ENCODE measurements around the gene NR2C2AP.
A peak's percentile ranks its signal among the peaks of the same experiment; 100 is the strongest.

The NR2C2AP gene

DNA sequence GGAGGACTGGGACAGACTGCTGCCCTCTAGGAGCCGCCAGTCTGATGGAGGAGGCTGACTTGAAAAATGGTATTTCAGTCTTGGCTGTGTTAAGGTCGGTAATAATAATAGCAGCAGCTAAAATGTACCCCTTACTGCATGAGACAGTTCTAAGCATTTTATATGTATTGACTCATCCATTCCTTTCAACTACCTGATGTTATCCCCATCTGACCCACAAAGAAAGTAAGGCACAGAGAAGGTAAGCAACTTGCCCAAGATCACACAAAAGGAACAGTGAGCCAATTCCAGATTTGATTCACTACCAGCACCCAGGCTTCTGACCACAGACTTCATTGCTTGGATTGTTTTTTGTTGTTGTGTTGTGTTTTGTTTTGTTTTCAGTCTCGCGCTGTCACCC is 12.6 kb upstream of the NR2C2AP start:
- DNase-seq (ENCODE audit: low read depth in 1 of 2, low spot score in 1 of 2) = no peak

- no peak for DNase-seq (ENCODE audit: low read depth in 1 of 2, low spot score in 1 of 2)
These were observed 11.7 kb upstream of the NR2C2AP start for GRCh38 chr19:19214892-19215291.

DNA sequence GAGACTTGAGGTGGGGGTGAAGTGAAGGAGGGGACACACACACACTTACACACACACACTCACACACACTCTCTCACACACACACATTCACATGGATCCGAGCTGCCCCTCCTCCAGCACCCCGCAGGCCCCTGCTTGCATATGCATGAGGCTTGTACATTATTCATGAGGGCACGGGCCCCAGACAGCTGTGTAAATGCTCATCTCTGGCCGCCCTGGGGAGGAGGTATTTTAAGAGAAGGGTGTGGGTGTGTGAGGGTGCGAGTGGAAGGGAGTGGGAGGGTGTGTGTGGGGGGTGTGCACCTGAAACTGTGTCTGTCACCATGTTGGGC is 10.9 kb upstream of the NR2C2AP start:
- no peak for DNase-seq (ENCODE audit: low read depth in 1 of 2, low spot score in 1 of 2)

- DNase-seq (ENCODE audit: low read depth in 1 of 2, low spot score in 1 of 2) = no peak
These were observed 10.4 kb upstream of the NR2C2AP start for GRCh38 chr19:19213426-19214158.

- DNase-seq (ENCODE audit: low read depth in 1 of 2, low spot score in 1 of 2) = no peak
These were observed 9.7 kb upstream of the NR2C2AP start for GRCh38 chr19:19212916-19213315.

- DNase-seq (ENCODE audit: low read depth in 1 of 2, low spot score in 1 of 2) = no peak
These were observed 8.5 kb upstream of the NR2C2AP start, which contains the start of gene NCAN for GRCh38 chr19:19211499-19212420. Gene NCAN, plus strand, starts transcription at chr19:19211958. Its CDS starts 4,996 bp downstream, at chr19:19216954.

GRCh38 chr19:19209372-19209771 is 6.2 kb upstream of the NR2C2AP start:
- no peak for DNase-seq (ENCODE audit: low read depth in 1 of 2, low spot score in 1 of 2)

GRCh38 chr19:19207637-19208572 is 4.7 kb upstream of the NR2C2AP start:
- DNase-seq (ENCODE audit: low read depth in 1 of 2, low spot score in 1 of 2) = no peak

- no peak for DNase-seq (ENCODE audit: low read depth in 1 of 2, low spot score in 1 of 2)
These were observed 3.7 kb upstream of the NR2C2AP start for GRCh38 chr19:19206938-19207337.

- DNase-seq (ENCODE audit: low read depth in 1 of 2, low spot score in 1 of 2) = no peak
These were observed 2.5 kb upstream of the NR2C2AP start for GRCh38 chr19:19205416-19206410.

DNA sequence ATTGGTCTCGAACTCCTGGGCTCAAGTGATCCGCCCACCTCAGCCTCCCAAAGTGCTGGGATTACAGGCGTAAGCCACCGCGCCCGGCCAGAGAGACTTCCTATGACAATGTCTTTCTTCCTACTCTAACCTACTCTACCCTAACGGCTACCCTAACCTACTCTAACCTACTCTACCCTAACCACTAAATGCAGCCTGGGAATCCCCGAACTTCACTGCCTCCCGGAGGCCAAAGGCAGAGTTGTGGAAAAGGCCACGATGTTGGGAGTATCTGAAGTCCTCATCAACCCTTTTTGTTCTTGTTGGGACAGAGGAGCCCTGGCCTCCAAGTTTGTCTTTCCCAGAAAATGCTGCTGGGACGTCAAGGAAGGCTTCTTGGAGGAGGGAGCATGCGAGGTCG is 967 bp upstream of the NR2C2AP start:
- DNase-seq (ENCODE audit: low read depth in 1 of 2, low spot score in 1 of 2) = no peak

- DNase-seq (ENCODE audit: low read depth in 1 of 2, low spot score in 1 of 2) = no peak
These were observed 555 bp downstream of the NR2C2AP start for GRCh38 chr19:19202707-19203011.

GRCh38 chr19:19201697-19202630 is 1.2 kb downstream of the NR2C2AP start:
- no peak for DNase-seq (ENCODE audit: low read depth in 1 of 2, low spot score in 1 of 2)

- DNase-seq (ENCODE audit: low read depth in 1 of 2, low spot score in 1 of 2) = no peak
These were observed 9.3 kb downstream of the NR2C2AP start for GRCh38 chr19:19193926-19194325.

- DNase-seq (ENCODE audit: low read depth in 1 of 2, low spot score in 1 of 2) = no peak
These were observed 10.2 kb downstream of the NR2C2AP start for GRCh38 chr19:19192910-19193423.

DNA sequence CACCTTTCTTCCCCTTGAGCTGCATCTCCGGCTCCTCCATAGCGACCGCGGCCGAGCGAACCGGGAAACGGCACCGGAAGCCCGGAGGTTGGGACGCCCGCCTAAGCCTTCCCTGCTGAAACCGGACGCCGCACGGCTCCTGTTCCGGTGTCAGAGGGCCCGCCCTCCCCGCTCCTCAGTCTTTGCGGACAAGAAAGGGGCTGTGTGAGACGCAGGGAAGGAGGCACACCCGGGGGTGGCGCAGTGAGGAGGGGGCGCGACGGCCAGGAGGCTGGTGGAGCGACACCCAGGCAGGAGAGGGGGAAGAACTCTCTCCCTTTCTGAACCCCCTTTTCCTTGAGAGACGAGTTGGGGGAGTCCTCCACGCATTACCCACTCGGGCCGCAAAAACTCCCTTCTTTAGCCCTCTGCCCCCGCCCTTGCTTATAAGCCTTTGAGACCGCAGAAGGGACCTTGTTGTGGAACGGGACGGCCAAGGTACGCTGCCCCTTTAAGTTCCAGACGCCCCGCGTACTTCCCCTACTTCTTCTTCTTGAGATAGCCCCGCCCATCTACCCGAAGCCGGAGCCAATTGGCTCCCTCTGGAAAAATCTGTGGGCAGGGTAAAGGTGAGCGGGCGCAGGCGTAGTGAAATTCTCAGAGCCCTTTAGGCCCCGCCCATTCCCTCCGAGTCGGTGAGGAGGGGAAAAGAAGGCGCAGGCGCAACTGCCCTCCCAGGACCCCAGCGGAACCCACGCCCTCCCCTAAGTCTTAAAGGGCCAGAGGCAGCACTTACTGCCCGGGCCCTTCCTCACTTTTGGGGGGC is 10.9 kb downstream of the NR2C2AP start, which contains the start of the genes BORCS8 and RFXANK:
BORCS8 (minus strand) TSS at position 75 of the 805 bp plus-strand sequence; CDS start at position 40, 35 bp downstream.
RFXANK (plus strand) TSS at position 181 of the 805 bp plus-strand sequence. CDS start 1,689 bp downstream, outside the sequence.
- DNase-seq (ENCODE audit: low read depth in 1 of 2, low spot score in 1 of 2) = peak; percentile 94 to 99

GRCh38 chr19:19191768-19192077 is 11.5 kb downstream of the NR2C2AP start:
- DNase-seq (ENCODE audit: low read depth in 1 of 2, low spot score in 1 of 2) = no peak

- no peak for DNase-seq (ENCODE audit: low read depth in 1 of 2, low spot score in 1 of 2)
These were observed 16.5 kb downstream of the NR2C2AP start for GRCh38 chr19:19186742-19187141.

Data from activated CD4-positive, alpha-beta T cell treated with anti-CD3 and anti-CD28 coated beads, Interleukin-2, amount 50 U/mL, for 24 hours (primary cell).